Suprapubic skin (tissue), 4 donors: ENCODE measurements around the gene CREB3. TPM values are rescaled to one million over a fixed set of nuclear protein-coding genes. Genes with fewer than 3 reads are reported as not detected.
A peak's percentile ranks its signal among the peaks of the same experiment; 100 is the strongest.

ENCODE experiments used
- DNase-seq, 2 donors: peaks; one replicate each; pipeline ENCODE4 v3.0.0-alpha.2; 2019; ENCODE audit warnings: low spot score in 2 of 2
- H3K27ac ChIP-seq: fragments of 200-600 bp; sonication (generic); one replicate; pipeline ENCODE4 v1.5.1; 2019
- H3K27me3 ChIP-seq: fragments of 200-600 bp; sonication (generic); one replicate; pipeline ENCODE4 v1.5.1; 2019
- H3K36me3 ChIP-seq: fragments of 200-600 bp; sonication (generic); one replicate; pipeline ENCODE4 v1.5.1; 2019
- H3K4me1 ChIP-seq: fragments of 200-600 bp; sonication (generic); one replicate; pipeline ENCODE4 v1.5.1; 2019
- H3K4me3 ChIP-seq: fragments of 200-600 bp; sonication (generic); one replicate; pipeline ENCODE4 v1.5.1; 2019; ENCODE audit warnings: mild to moderate bottlenecking
- H3K9me3 ChIP-seq: fragments of 200-600 bp; sonication (generic); one replicate; pipeline ENCODE4 v1.5.1; 2019
- EP300 ChIP-seq: sonication (generic); formaldehyde crosslinking; IDR thresholded peaks from one replicate; pipeline ENCODE4 v1.6.1; 2017; ENCODE audit warnings: antibody characterized with exemption
- POLR2A ChIP-seq, 2 donors: fragments of 450-650 bp; IDR thresholded peaks; one replicate each; pipeline ENCODE4 v1.6.1; 2017; ENCODE audit warnings: antibody characterized with exemption in 2 of 2, mild to moderate bottlenecking in 2 of 2, moderate library complexity in 2 of 2
- POLR2AphosphoS5 ChIP-seq, 3 donors: sonication (generic); formaldehyde crosslinking; IDR thresholded peaks; one replicate each; pipeline ENCODE4 v1.6.1; 2017; ENCODE audit warnings: antibody characterized with exemption in 3 of 3
- WGBS: methylation state at CpG from one replicate; pipeline ENCODE4 v1.1.5; 2018; 5-methylcytosine and 5-hydroxymethylcytosine counted together
- total RNA-seq, 4 donors: library from RNA; depleted of rRNA; stranded (reverse); fragments of >200 nt; gene quantifications; one replicate each; pipeline ENCODE4 v1.1.0, GENCODE V29; 2016
- TF ChIP-seq, protein P1 (sequence below), 2 donors: fragments of 200-600 bp in 1 of 2; fragments of 450-650 bp in 1 of 2; sonication (generic) in 1 of 2; IDR thresholded peaks; one replicate each; pipeline ENCODE4 v1.5.1; 2016 to 2019; ENCODE audit warnings: antibody characterized with exemption in 2 of 2, mild to moderate bottlenecking in 1 of 2, moderate library complexity in 1 of 2

The CREB3 gene
- total RNA-seq, 4 donors from 2014 or later, result 18.8 to 24.1 (median 23.1) TPM

DNA sequence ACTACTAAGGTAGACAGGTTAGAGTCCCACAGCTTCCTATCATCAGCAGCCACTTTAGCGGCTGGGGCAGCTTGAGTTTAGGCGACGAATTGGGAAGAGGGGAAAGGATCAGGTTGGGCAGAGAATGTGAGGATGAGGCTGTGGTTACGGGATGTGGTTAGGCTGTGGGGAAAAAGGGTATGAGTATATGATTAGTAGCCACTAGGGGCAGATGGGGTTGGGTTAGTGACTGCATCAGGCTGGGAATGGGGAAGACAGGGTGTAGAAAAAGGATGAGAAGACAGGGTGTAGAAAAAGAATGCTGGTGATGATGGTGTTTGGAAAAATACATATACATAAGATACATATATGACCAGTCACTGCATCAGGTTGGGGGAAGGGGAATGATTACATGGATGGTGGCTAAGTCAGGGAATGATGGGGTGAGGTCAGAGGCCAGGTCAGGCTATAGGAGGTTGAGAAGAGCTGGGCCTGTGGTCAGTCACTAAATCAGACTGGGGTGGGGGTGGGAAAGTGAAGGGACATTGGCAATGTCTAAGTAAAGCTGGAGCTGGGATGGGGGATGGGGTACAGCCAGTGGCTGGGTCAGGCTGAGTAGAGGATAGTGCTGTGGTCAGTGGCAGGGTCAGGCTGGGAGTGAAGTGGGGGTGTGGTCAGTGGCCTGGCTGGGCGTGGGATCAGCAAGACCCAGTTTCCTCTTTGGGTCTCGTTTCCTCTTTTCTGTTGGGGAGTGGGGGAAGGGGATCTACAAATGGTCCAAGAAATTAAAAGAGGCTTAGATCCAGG lies 2.6 kb upstream of the CREB3 start:
- TF ChIP-seq POLR2A (IDR thresholded peaks at IDR 0.05), result no peak
- TF ChIP-seq, protein P1, sequence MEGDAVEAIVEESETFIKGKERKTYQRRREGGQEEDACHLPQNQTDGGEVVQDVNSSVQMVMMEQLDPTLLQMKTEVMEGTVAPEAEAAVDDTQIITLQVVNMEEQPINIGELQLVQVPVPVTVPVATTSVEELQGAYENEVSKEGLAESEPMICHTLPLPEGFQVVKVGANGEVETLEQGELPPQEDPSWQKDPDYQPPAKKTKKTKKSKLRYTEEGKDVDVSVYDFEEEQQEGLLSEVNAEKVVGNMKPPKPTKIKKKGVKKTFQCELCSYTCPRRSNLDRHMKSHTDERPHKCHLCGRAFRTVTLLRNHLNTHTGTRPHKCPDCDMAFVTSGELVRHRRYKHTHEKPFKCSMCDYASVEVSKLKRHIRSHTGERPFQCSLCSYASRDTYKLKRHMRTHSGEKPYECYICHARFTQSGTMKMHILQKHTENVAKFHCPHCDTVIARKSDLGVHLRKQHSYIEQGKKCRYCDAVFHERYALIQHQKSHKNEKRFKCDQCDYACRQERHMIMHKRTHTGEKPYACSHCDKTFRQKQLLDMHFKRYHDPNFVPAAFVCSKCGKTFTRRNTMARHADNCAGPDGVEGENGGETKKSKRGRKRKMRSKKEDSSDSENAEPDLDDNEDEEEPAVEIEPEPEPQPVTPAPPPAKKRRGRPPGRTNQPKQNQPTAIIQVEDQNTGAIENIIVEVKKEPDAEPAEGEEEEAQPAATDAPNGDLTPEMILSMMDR (IDR thresholded peaks at IDR 0.05), result peak; percentile 38 to 41
- DNase-seq, result no peak
- H3K27ac ChIP-seq, result peak overlapping the region; percentile 96
- peaks cover 59% of the 10 kb centered on the region for H3K4me1 ChIP-seq
- H3K36me3 ChIP-seq, result peaks cover 13% of the 10 kb centered on the region
- WGBS, result 23% methylated on average over 6 of the region's 6 CpGs
- peak overlapping the region; percentile 65 for H3K4me3 ChIP-seq
- no peaks in the 10 kb centered on the region for H3K27me3 ChIP-seq
- no peaks in the 10 kb centered on the region for H3K9me3 ChIP-seq

DNA sequence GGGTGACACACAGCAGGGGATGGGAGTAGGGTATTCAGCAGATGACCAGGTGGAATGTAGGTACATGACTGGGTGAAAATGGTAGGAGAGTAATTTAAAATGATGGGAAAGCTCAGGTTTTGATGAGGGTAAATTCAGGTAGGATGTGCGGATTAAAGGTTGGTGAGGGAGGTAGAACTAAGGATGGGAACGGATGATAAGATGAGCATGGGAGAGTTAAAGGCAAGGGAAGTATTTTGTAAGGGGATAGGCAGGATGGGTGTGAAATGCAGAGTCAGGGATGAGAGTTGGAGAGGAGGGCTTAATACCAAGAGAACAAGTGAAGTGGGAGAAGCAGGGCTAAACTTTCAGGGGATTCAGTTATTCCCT lies 2.0 kb upstream of the CREB3 start:
- Histone ChIP-seq H3K27ac (peak overlapping the region; percentile 96), H3K9me3 (no peaks in the 10 kb centered on the region), H3K4me1 (peaks cover 59% of the 10 kb centered on the region), H3K27me3 (no peaks in the 10 kb centered on the region), H3K4me3 (peak overlapping the region; percentile 65), H3K36me3 (peaks cover 13% of the 10 kb centered on the region)
- TF ChIP-seq POLR2AphosphoS5 (IDR thresholded peaks at IDR 0.05), result no peak
- no peak for TF ChIP-seq EP300
- WGBS, result 81% methylated on average over 2 of the region's 2 CpGs
- no peak for DNase-seq

DNA sequence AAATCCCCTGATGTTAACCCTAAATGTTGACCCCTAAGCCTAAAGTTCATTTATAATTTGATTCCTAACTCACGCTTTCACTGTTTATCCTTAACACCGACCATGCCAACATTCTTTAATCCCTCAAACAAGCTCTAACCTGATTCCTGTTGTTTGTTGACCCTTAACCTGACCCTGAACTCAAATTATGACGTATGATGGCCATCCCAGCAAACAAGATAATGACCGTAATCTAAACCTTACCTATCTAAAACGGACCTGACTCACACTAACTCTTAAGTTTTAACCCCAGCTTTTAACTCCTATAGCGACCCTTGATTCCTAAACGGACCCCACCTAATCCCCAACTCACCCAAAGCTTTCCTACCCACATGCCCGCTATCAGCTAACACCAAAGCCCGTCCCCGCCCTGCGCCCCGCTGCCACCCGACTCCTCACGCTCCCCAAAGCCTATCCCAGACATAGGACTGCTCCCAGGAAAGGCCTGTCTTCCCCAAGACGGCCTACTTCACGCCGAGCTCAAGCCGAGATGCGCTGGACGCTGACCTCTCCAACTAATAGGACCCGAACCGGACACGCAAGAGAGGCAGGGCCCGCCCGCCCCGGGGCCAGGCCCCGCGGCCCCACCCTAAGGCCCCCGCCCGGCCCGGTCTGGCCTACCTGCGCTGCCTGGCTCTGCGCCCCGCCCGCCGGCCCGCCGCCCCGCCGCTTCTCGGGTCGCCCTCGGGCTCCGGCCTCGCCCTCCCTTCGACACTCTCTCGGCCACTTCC lies 866 bp upstream of the CREB3 start:
- Histone ChIP-seq H3K36me3 (peaks cover 17% of the 10 kb centered on the region), H3K27me3 (no peaks in the 10 kb centered on the region), H3K9me3 (no peaks in the 10 kb centered on the region), H3K27ac (peak overlapping the region; percentile 96), H3K4me1 (peaks cover 59% of the 10 kb centered on the region), H3K4me3 (peak overlapping the region; percentile 65)
- under 1% methylated on average over 28 of the region's 47 CpGs for WGBS
- peak in 1 of 2 donors; percentile 69 for TF ChIP-seq POLR2A (IDR thresholded peaks at IDR 0.05)
- no peak for TF ChIP-seq EP300
- peak in 1 of 2 donors; percentile 83 for DNase-seq

DNA sequence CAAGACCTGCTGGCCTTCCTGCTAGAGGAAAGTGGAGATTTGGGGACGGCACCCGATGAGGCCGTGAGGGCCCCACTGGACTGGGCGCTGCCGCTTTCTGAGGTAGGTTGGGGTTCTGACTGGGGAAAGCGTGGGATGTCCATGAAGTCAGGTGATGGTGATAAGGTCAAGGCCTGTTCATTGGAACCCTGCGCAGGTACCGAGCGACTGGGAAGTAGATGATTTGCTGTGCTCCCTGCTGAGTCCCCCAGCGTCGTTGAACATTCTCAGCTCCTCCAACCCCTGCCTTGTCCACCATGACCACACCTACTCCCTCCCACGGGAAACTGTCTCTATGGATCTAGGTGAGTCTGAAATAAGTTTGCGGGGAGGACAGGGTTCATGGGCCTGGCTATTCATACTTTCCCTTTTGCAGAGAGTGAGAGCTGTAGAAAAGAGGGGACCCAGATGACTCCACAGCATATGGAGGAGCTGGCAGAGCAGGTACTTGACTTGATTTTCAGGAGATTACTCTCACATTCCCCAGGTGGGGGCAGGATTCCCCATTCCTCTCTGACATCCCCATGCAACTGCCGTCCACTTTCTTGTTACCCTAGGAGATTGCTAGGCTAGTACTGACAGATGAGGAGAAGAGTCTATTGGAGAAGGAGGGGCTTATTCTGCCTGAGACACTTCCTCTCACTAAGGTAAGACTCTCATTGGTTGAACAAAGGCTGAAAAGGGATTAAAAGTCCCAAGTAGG lies 505 bp downstream of the CREB3 start:
- H3K4me1 ChIP-seq, result peaks cover 47% of the 10 kb centered on the region
- no peak for TF ChIP-seq POLR2A (IDR thresholded peaks at IDR 0.05)
- TF ChIP-seq EP300, result no peak
- TF ChIP-seq POLR2AphosphoS5 (IDR thresholded peaks at IDR 0.05), result no peak
- TF ChIP-seq, protein P1 (IDR thresholded peaks at IDR 0.05), result no peak

DNA sequence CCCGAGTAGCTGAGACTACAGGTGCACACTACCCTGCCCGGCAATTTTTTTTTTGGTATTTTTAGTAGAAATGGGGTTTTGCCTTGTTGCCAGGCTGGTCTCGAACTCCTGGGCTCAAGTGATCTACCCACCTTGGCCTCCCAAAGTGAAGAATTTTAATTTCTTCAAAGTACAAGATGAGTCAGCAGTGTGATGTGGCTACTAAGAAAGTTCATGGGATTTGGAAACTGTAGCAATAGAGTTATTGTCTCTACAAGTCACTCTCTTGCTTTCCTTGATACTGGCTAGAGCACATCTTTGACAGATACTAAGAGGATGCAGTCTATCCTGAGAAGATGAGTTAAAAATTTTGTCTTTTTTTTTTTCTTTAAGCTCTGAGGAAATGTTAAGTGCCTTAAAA lies 1.6 kb downstream of the CREB3 start:
- Histone ChIP-seq H3K27ac (no peak overlapping the region), H3K4me3 (no peak overlapping the region), H3K27me3 (no peaks in the 10 kb centered on the region), H3K9me3 (no peaks in the 10 kb centered on the region), H3K4me1 (peaks cover 35% of the 10 kb centered on the region), H3K36me3 (peaks cover 42% of the 10 kb centered on the region)
- DNase-seq, result no peak
- TF ChIP-seq, protein P1 (IDR thresholded peaks at IDR 0.05), result no peak
- TF ChIP-seq POLR2AphosphoS5 (IDR thresholded peaks at IDR 0.05) (no peak), EP300 (no peak)
- WGBS, result 91% methylated on average over 3 of the region's 3 CpGs

More for the DNA sequence above, 505 bp downstream of the CREB3 start:
- Histone ChIP-seq H3K27me3 (no peaks in the 10 kb centered on the region), H3K27ac (peak overlapping the region; percentile 96), H3K9me3 (no peaks in the 10 kb centered on the region), H3K4me3 (peak overlapping the region; percentile 65), H3K36me3 (peaks cover 30% of the 10 kb centered on the region)
- no peak for DNase-seq
- 3% methylated on average over 7 of the region's 14 CpGs for WGBS
